HG03066 (cell line): Measurements from ENCODE around the gene COL13A1.

Experiments
- ATAC-seq: cut with Tn5 transposase; IDR thresholded peaks from one replicate; pipeline ENCODE4 v1.9.1; 2021; ENCODE audit warnings: low read depth; ENCODE audit not compliant: unreplicated experiment

The COL13A1 gene

GRCh38 chr10:69817078-69817581 is 15.4 kb downstream of the COL13A1 start:
- ATAC-seq, result no peak

GRCh38 chr10:69818676-69819239 is 17.1 kb downstream of the COL13A1 start:
- ATAC-seq, result no peak

GRCh38 chr10:69819716-69820506 is 18.2 kb downstream of the COL13A1 start:
- no peak for ATAC-seq

DNA sequence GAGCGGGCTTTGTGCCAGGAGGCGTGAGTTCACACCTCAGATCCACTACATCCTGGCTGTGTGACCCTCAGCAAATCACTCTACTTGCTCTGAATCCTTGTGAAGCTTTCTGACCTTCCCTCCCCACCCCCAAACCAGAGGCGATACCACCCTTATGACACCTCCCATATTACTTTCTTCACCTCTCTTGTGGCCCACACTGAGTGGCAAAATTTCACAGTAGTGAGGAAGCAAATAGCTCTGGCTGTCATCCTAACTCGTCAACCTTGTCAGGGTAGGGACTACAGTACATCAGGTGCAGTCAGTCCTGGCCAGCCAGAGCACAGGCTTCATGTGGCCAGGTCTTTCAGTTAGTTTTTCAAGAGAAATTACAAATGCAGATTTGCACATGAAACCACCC is 19.1 kb downstream of the COL13A1 start:
- ATAC-seq, result no peak

DNA sequence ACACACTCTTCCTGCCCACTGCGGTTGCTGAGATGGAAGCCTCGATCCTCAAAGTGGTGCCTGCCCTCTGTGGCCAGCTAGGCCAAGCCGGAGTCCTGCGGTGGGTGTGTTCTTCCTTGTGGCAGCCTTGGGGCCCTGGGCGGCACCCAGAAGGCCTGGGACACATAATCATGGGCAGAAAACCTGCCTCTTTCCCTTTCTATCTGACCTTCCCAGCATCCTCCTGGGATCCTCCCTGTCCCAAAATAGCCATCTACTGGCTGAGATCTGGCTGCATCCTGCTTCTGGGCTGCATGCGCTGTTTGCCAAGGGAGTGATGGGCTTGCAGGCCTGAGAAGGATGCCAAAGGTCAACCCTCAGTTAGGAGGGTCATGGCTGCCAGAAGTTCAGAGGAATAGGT is 23.9 kb downstream of the COL13A1 start:
- ATAC-seq, result no peak

GRCh38 chr10:69826094-69826493 is 24.4 kb downstream of the COL13A1 start:
- no peak for ATAC-seq

GRCh38 chr10:69826789-69827554 is 25.3 kb downstream of the COL13A1 start:
- no peak for ATAC-seq

DNA sequence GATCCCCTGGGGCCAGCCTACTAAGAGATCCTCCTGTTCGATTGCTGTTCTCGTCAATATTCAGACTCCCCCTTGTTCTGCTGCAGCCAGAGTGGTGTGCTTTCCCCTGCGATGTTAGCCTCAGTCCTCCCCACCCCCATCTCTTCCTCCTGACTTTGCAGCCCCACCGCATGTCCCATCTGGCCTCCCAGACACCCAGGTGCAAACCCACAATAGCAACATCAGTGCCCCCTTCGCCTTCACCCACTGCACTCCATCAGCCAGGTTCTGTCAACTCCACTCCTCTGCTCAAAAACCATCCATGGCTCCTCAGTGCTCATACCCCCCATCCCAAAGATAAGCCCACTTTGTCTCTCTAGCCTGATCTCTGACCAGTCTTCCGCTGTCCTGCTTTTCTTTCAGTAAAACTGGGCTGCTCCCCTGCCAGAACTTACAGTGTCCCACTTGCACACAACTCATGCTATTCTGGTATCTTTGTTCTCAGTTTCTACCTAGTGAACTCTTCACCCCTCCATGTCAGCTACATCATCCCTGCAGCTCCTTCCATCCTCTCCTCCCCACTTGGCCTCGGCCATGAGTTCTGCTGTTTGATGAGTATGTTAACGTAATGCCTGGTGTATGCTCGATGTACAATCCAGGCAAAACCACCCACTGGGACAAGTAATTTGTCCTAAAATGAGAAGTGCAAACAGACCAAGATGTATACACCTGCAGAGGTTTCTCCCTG is 26.6 kb downstream of the COL13A1 start:
- no peak for ATAC-seq

- no peak for ATAC-seq
Observed at GRCh38 chr10:69829775-69830174, 28.1 kb downstream of the COL13A1 start.

DNA sequence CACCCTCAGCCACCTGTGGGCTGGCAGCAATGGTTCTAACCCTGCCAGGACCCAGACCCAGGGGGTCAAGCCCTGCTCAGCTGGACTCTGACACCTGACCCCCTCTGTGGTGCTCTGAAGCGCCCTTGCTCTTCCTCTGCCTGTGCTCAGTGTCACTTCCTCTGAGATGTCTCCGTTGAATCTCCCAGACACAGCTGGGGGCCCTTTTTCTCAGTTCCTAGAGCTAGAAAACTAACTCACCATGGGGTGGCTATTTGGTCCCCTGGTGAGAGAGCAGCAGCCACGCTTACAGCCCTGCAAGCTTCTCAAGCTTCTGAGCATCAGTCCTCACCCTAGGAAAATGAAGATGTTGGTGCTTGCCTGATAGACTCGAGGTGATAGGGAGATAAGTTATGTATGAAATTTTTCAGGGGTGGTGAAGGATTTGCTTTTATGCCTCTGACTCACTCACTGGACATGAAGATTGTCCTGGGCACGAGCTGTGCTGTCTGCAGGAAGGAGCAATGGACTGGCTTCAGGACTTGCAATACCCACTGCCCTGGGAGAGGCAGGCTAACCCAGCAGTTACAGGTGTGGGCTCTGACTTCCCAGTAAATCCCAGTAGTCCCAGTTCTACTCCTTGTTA is 29.6 kb downstream of the COL13A1 start:
- no peak for ATAC-seq

DNA sequence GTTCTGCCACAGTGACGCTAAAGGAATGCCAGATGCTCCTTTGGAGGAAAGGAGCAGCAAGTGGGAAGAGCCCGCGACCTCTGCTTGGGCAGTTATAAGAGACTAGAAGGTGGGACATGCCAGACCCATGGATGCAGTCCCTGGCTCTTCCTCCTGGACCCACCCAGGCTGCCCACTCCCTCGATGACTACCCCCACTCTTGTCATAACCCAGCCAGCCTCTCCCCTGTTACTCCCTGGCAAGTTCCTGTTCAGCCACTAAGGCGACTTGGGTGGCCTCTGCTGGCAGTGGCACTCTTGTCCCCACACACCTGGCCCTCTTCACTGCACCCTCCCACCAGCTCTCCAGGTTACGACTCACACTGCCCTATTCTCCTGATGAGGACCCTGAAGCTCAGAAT is 33.5 kb downstream of the COL13A1 start:
- ATAC-seq, result no peak

- ATAC-seq, result no peak
Observed at GRCh38 chr10:69835875-69836730, 34.4 kb downstream of the COL13A1 start.

DNA sequence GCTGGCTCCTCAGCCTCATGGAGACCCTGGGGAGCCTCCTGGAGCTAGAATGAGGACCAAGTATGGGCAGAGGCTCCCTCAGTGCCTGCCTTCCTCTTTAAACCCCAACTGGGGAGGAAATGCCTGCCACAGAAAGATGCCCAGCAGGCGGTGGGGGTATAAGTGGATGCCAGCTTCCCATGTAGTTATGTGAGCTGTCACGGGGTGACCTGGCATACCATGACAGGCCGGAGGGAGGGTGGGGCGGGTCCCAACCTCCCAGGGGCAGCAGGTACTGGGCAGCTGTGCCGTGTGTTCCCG is 35.0 kb downstream of the COL13A1 start:
- ATAC-seq, result no peak

- no peak for ATAC-seq
Observed at GRCh38 chr10:69837261-69837660, 35.6 kb downstream of the COL13A1 start.

DNA sequence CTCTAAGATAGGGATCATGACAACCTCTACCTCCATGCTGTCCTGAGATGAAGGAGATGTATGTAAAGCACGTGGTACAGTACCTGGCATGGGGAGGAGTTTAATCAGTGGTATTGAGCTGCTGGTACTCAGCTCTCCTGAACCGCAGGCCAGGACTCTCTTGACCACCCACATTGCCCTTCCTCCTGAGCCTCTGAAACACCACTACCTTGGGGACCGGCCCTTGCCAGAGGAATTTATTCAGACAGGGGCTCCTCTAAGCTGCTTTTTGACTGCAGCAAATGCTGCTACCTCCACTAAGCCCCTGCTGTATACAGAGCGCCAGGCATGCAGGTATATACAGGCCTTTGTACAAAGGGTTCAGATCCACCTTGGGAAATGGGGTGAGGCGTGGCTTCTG is 36.7 kb downstream of the COL13A1 start:
- ATAC-seq, result no peak

- no peak for ATAC-seq
Observed at GRCh38 chr10:69838853-69839252, 37.1 kb downstream of the COL13A1 start.

DNA sequence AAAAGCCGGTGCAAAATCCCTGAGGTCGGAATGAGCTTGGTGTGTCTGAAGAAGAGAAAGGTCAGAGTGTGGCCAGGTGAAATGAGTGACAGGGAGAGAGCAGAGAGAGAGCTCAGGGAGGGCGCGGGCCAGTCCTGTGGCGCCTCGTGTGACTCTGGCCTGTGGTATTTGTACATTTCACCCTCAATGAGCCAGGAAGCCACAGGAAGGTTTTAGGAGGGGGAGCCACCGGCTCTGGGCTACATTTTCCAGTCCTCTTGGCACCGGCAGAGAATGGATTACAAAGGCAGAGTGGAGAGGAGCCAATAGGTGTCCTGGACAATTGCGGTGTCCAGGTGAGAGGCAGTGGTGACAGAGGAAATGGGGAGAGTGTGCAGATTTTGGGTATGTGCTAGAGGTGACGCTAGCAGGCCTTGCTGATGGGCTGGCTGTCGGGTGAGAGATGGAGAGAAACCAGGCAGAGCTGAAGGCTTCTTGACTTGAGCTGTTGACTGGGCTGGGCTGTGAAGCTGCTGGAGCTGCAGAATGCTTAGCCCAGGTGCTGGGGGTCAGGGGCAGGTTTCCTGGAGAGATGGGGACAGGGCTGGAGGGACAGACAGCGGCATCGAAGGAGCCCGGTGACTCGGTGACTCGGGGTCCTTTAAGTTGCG is 38.1 kb downstream of the COL13A1 start:
- ATAC-seq, result no peak

DNA sequence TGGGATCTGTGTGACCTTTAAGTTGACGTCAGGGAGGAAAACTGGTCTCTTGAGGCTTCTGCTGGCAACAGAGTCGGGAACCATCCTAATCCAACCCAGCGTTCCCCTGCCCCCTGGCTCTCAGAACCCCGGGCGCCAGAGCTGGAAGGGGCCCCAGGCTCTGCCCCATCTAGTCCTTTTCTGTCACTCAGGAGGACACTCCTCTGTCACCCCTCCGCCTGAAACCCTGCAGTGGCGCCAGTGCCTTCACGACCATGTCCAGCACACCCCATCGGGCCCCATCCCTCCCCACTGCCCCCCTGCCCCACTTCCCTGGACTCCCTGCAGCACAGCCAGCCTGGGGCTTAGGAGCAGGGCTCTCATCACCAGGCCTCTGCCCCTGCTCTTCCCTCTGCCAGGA is 39.1 kb downstream of the COL13A1 start:
- ATAC-seq, result no peak

DNA sequence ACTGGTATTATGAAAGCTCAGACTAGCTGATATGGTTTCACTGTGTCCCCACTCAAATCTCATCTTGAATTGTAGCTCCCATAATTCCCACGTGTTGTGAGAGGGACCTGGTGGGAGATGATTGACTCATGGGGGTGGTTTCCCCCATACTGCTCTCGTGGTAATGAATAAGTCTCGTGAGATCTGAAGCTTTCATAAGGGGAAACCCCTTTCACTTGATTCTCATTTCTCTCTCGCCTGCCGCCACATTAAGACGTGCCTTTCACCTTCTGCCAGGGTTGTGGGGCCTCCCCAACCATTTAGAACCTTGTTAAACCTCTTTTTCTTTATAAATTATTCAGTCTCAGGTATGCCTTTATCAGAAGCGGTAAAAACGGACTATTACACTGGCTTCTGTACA is 40.3 kb downstream of the COL13A1 start:
- ATAC-seq, result no peak
